Central memory CD8-positive, alpha-beta T cell (primary cell): Measurements from ENCODE around the gene PTPRJ.
"Not testable (repeated sequence)": the region's sequence is repeated elsewhere in the genome, so short reads cannot be mapped to it uniquely, and the experiment has no call there.

ENCODE experiments used
- ATAC-seq: fragments of 150-1000 bp; cut with Tn5 transposase; replicated peaks from 2 replicates; pipeline ENCODE4 v1.10.0; 2022; ENCODE audit warnings: mild to moderate bottlenecking, moderate FRiP score, moderate number of reproducible peaks; ENCODE audit not compliant: poor library complexity, severe bottlenecking; ENCODE audit errors: extremely low read depth
- DNase-seq, 2 donors: peaks; one replicate each; pipeline ENCODE4 v3.0.0; 2021; ENCODE audit warnings: low spot score in 2 of 2
- H3K27ac Mint-ChIP-seq: one replicate; pipeline ENCODE4 v1.8.0; 2022; ENCODE audit warnings: low read depth, mild to moderate bottlenecking, moderate library complexity, mixed read lengths
- H3K27me3 Mint-ChIP-seq: one replicate; pipeline ENCODE4 v1.8.0; 2022; ENCODE audit warnings: mixed read lengths
- H3K36me3 Mint-ChIP-seq: one replicate; pipeline ENCODE4 v1.8.0; 2022; ENCODE audit warnings: mild to moderate bottlenecking, moderate library complexity, mixed read lengths; ENCODE audit not compliant: insufficient read depth
- H3K4me1 Mint-ChIP-seq: one replicate; pipeline ENCODE4 v1.8.0; 2022; ENCODE audit warnings: mixed read lengths
- H3K4me3 Mint-ChIP-seq: one replicate; pipeline ENCODE4 v1.8.0; 2022; ENCODE audit warnings: mild to moderate bottlenecking, moderate library complexity, mixed read lengths
- H3K9me3 Mint-ChIP-seq: one replicate; pipeline ENCODE4 v1.8.0; 2022; ENCODE audit warnings: mixed read lengths

PTPRJ gene

DNA sequence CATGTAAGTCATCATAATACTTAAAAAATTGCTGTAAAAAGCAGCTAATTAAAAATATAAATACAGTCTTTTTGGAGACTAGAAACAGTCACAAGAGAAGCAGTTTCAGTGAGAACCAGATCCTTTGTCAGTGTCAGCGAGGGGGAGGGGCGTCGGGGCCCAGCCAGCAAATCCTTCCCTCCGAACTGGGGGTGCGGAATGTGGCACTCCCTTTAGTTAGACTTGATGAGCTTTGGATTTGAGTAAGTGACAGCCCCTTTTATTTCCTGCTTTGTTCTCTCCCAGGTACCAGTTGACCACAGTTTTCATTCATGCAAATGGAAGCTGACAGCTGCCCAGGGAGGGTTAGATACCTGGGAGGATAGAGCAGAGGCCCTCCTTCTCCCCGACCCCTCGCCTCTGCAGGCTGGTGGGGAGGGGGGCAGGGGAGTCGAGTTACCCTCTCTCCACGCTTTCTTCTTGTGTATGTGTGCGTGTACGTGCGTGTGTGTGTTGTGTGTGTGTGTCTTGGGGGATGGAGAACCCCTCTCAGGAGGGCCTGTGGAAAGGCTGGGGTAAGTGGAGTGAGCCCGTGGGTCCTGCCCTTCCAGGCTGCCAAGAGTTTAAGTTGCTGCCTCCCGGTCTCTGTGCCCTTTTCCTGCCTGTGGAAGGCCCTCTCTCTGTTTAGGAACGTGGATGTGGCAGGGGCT is 38.3 kb downstream of the PTPRJ start:
- Mint-ChIP-seq H3K27ac (peak overlapping the region; percentile 92), H3K9me3 (no peaks in the 10 kb centered on the region), H3K4me3 (peak overlapping the region; percentile 72), H3K27me3 (no peaks in the 10 kb centered on the region), H3K4me1 (peaks cover 78% of the 10 kb centered on the region), H3K36me3 (peaks cover 13% of the 10 kb centered on the region)
- ATAC-seq, result no peak
- DNase-seq, result no peak

DNA sequence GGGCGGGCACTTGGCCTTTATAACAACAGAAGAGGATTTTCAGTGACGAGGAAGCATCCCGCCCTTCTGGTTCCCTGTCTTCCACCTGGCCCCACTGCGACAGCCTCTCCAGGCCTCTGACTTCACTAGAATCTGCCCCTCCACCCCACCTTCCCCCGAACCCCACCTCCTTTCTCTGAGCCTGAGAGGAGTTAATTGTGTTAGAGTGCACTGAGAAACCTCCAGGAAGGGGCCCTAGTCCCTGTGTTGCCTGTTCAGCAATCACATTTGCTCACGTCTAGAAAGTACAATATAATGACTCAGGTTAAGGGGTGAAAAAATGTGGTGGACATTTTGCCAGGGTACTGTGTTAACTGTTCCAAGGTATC is 38.8 kb downstream of the PTPRJ start:
- Mint-ChIP-seq H3K36me3 (peaks cover 13% of the 10 kb centered on the region), H3K27ac (peak overlapping the region; percentile 92), H3K27me3 (no peaks in the 10 kb centered on the region), H3K4me3 (peak overlapping the region; percentile 72), H3K4me1 (peaks cover 75% of the 10 kb centered on the region), H3K9me3 (no peaks in the 10 kb centered on the region)
- peak; percentile 20 for ATAC-seq
- no peak for DNase-seq

GRCh38 chr11:48019595-48019994 is 39.2 kb downstream of the PTPRJ start:
- DNase-seq (no peak), ATAC-seq (no peak)
- Mint-ChIP-seq H3K9me3 (no peaks in the 10 kb centered on the region), H3K4me1 (peaks cover 78% of the 10 kb centered on the region), H3K27ac (peak overlapping the region; percentile 92), H3K27me3 (no peaks in the 10 kb centered on the region), H3K36me3 (peaks cover 14% of the 10 kb centered on the region), H3K4me3 (peak overlapping the region; percentile 72)

DNA sequence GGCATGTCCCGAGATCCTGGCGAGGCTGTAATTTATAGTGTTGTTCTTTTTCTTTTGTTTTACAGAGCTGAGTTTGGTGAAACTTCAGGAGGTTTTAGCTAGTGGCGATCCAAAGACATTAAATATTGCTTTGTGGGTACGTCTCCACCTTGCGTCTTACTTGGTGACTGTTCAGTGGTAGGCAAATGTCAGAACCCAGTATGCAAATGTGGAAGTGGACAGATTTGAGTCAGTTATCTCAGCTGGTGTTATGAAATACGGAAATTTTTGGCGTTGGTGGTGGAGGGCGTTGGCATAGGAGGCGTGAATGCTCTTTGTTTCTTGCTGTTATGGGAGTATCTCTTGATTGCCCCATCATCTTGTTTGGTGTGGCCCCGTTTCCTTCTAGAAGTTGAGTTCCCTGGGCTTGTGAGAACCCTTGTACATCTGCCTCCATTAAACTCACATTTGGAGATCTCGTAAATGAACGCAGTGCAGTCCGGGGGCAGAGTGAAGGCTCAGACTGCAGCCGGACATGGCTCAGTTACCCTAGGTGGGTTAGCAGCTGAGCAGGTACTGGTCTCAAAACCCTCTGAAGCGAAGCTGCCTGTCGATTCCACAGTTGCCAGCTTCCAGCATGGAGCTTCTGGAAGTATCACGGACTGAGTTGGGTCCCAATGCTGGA is 39.9 kb downstream of the PTPRJ start:
- Mint-ChIP-seq H3K27me3 (no peaks in the 10 kb centered on the region), H3K4me3 (peak overlapping the region; percentile 72), H3K36me3 (peaks cover 14% of the 10 kb centered on the region), H3K27ac (peak overlapping the region; percentile 92), H3K4me1 (peaks cover 82% of the 10 kb centered on the region), H3K9me3 (no peaks in the 10 kb centered on the region)
- ATAC-seq, result peak; percentile 59
- DNase-seq, result peak in 1 of 2 donors; percentile 37

- H3K27me3 Mint-ChIP-seq, H3K9me3 Mint-ChIP-seq, ATAC-seq, H3K4me3 Mint-ChIP-seq, DNase-seq: not testable (repeated sequence)
- Mint-ChIP-seq H3K4me1 (peaks cover 82% of the 10 kb centered on the region), H3K27ac (peak overlapping the region; percentile 92), H3K36me3 (peaks cover 20% of the 10 kb centered on the region)
These were observed 41.0 kb downstream of the PTPRJ start for GRCh38 chr11:48021201-48021820.

- peaks cover 19% of the 10 kb centered on the region for H3K36me3 Mint-ChIP-seq
- DNase-seq, result no peak
- H3K27me3 Mint-ChIP-seq, result no peaks in the 10 kb centered on the region
- H3K9me3 Mint-ChIP-seq, result no peaks in the 10 kb centered on the region
- no peak for ATAC-seq
- peak overlapping the region; percentile 1 for H3K27ac Mint-ChIP-seq
- H3K4me3 Mint-ChIP-seq, result no peak overlapping the region
- H3K4me1 Mint-ChIP-seq, result peaks cover 73% of the 10 kb centered on the region
These were observed 42.1 kb downstream of the PTPRJ start for GRCh38 chr11:48022445-48022844.

GRCh38 chr11:48023608-48024007 is 43.2 kb downstream of the PTPRJ start:
- H3K27ac Mint-ChIP-seq, result not testable (repeated sequence)

GRCh38 chr11:48024635-48025071 is 44.3 kb downstream of the PTPRJ start:
- Mint-ChIP-seq H3K27ac (no peak overlapping the region), H3K4me3 (no peak overlapping the region), H3K36me3 (peaks cover 14% of the 10 kb centered on the region), H3K4me1 (peaks cover 63% of the 10 kb centered on the region), H3K9me3 (no peaks in the 10 kb centered on the region), H3K27me3 (no peaks in the 10 kb centered on the region)
- DNase-seq (no peak), ATAC-seq (no peak)

More at GRCh38 chr11:48023608-48024007, 43.2 kb downstream of the PTPRJ start:
- H3K9me3 Mint-ChIP-seq, H3K4me3 Mint-ChIP-seq, DNase-seq, H3K27me3 Mint-ChIP-seq, ATAC-seq: not testable (repeated sequence)
- H3K36me3 Mint-ChIP-seq, result peaks cover 14% of the 10 kb centered on the region
- peaks cover 63% of the 10 kb centered on the region for H3K4me1 Mint-ChIP-seq

- Mint-ChIP-seq H3K27ac (no peak overlapping the region), H3K27me3 (no peaks in the 10 kb centered on the region), H3K4me3 (no peak overlapping the region), H3K4me1 (peaks cover 61% of the 10 kb centered on the region), H3K9me3 (no peaks in the 10 kb centered on the region), H3K36me3 (peaks cover 12% of the 10 kb centered on the region)
- ATAC-seq, result no peak
- DNase-seq, result no peak
These were observed 45.1 kb downstream of the PTPRJ start for GRCh38 chr11:48025293-48025983.

DNA sequence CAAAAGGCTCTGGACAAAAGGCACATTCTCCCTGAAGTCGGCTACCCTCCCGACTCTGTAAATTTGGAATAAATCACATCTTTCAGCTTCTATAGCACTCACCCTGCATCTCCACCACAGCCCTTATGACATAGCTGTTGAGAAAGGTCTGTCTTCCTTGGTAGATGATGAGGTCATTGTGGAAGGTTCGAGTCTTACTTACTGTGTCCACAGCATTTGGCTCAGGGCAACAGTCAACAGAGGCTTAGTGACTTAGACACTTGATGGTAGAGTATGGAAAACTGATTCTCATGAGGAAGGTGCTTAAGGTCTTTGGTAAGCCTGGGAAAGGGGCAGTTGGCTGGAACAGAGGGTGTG is 45.6 kb downstream of the PTPRJ start:
- Mint-ChIP-seq H3K4me1 (peaks cover 56% of the 10 kb centered on the region), H3K27ac (no peak overlapping the region), H3K36me3 (peaks cover 11% of the 10 kb centered on the region), H3K27me3 (no peaks in the 10 kb centered on the region), H3K4me3 (no peak overlapping the region), H3K9me3 (no peaks in the 10 kb centered on the region)
- no peak for DNase-seq
- ATAC-seq, result no peak

- Mint-ChIP-seq H3K4me1 (peaks cover 68% of the 10 kb centered on the region), H3K36me3 (peaks cover 13% of the 10 kb centered on the region), H3K27me3 (no peaks in the 10 kb centered on the region), H3K9me3 (no peaks in the 10 kb centered on the region), H3K27ac (peak overlapping the region; percentile 37), H3K4me3 (no peak overlapping the region)
- ATAC-seq (peak; percentile 79), DNase-seq (no peak)
These were observed 48.7 kb downstream of the PTPRJ start for GRCh38 chr11:48028914-48029680.

DNA sequence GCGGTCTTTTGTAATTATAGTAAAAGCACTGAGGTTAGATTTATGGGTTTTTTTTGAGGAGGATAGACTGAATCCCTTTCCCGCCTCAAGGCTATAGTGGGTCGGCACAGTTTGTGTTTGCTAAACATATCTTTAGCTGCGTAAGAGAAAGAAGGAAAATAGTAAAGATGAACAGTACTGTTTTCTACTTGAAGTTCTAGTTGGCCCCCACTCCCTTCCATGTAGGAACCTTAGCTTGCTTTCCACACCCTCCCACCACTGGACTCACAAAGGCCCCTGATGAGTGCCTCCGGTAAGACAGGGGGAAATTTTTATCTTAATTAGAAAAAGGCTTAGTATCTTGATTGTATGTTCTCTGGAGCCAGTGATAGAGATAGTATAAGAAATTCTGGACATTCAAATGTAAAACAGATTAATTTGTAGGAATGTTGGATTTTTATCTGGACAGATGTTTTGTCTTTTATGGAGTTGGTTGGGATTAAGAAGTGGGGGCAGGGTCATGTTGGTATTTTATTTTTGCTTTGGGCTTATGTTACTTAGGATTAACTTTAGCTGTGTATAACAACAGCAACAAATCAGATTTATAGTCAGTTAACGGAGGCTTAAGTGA is 49.4 kb downstream of the PTPRJ start:
- Mint-ChIP-seq H3K27ac (no peak overlapping the region), H3K4me1 (peaks cover 65% of the 10 kb centered on the region), H3K36me3 (peaks cover 14% of the 10 kb centered on the region), H3K4me3 (no peak overlapping the region), H3K27me3 (no peaks in the 10 kb centered on the region), H3K9me3 (no peaks in the 10 kb centered on the region)
- DNase-seq (no peak), ATAC-seq (no peak)
